ENCODE results near the gene MIGA2. TPM values are rescaled to one million over a fixed set of nuclear protein-coding genes. Genes with fewer than 3 reads are reported as not detected.

The MIGA2 gene
- total RNA-seq, 1 donor: 20.6 TPM

DNA sequence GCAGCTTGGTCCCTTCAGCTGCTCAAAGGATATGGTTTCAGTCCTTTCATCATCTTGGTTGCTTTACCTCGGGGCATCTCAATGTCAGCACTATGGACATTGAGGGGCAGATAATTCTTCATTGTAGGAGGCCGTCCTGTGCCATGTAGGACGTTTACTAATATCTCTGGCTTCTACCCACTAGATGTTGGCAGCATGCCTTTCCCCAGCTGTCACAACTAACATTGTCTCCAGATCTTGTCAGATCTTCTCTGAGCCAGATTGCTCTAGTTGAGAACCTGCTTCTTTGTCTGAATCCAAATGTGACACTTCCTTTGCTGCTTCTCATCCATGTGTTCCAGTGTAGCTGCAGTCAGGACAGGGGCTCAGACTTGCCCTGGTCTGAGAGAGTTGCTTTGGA, 85.1 kb downstream of the MIGA2 start:
- peak; percentile 33 for DNase-seq (ENCODE audit: low read depth)
- TF ChIP-seq, protein P1, sequence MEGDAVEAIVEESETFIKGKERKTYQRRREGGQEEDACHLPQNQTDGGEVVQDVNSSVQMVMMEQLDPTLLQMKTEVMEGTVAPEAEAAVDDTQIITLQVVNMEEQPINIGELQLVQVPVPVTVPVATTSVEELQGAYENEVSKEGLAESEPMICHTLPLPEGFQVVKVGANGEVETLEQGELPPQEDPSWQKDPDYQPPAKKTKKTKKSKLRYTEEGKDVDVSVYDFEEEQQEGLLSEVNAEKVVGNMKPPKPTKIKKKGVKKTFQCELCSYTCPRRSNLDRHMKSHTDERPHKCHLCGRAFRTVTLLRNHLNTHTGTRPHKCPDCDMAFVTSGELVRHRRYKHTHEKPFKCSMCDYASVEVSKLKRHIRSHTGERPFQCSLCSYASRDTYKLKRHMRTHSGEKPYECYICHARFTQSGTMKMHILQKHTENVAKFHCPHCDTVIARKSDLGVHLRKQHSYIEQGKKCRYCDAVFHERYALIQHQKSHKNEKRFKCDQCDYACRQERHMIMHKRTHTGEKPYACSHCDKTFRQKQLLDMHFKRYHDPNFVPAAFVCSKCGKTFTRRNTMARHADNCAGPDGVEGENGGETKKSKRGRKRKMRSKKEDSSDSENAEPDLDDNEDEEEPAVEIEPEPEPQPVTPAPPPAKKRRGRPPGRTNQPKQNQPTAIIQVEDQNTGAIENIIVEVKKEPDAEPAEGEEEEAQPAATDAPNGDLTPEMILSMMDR (IDR thresholded peaks at IDR 0.05; ENCODE audit: insufficient read depth, low read length): no peak
- H3K4me3 ChIP-seq (ENCODE audit: low read depth, low read length): no peak overlapping the region

Other genes with a start within 250 kb of the MIGA2 start
- gene TBC1D13, start 249.4 kb upstream of the MIGA2 start, total RNA-seq (ENCODE audit: low replicate concordance): 21.0 and 24.2 TPM in 2 replicates
- 11.1 and 14.3 TPM in 2 replicates for gene ENDOG, start 218.1 kb upstream of the MIGA2 start, total RNA-seq (ENCODE audit: low replicate concordance)
- gene SPOUT1, start 206.8 kb upstream of the MIGA2 start, total RNA-seq (ENCODE audit: low replicate concordance): 14.9 and 15.0 TPM in 2 replicates
- gene KYAT1, start 154.7 kb upstream of the MIGA2 start, total RNA-seq (ENCODE audit: low replicate concordance): 5.3 and 6.8 TPM in 2 replicates
- 19.6 and 50.6 TPM in 2 replicates for gene LRRC8A, start 154.5 kb upstream of the MIGA2 start, total RNA-seq (ENCODE audit: low replicate concordance)
- gene PHYHD1, start 115.6 kb upstream of the MIGA2 start, total RNA-seq (ENCODE audit: low replicate concordance): 8.5 and 13.1 TPM in 2 replicates
- 17.6 and 27.4 TPM in 2 replicates for gene DOLK, start 89.0 kb upstream of the MIGA2 start, total RNA-seq (ENCODE audit: low replicate concordance)
- gene NUP188, start 88.9 kb upstream of the MIGA2 start, total RNA-seq (ENCODE audit: low replicate concordance): 37.0 and 69.1 TPM in 2 replicates
- gene SH3GLB2, start 8.3 kb upstream of the MIGA2 start, total RNA-seq (ENCODE audit: low replicate concordance): 32.1 and 41.0 TPM in 2 replicates
- gene DOLPP1, start 44.5 kb downstream of the MIGA2 start, total RNA-seq (ENCODE audit: low replicate concordance): 7.8 and 12.4 TPM in 2 replicates
- 21.3 and 66.0 TPM in 2 replicates for gene CRAT, start 74.2 kb downstream of the MIGA2 start, total RNA-seq (ENCODE audit: low replicate concordance)
- gene PTPA, start 74.8 kb downstream of the MIGA2 start, total RNA-seq (ENCODE audit: low replicate concordance): 48.2 and 91.5 TPM in 2 replicates
- gene IER5L, start 141.6 kb downstream of the MIGA2 start, total RNA-seq (ENCODE audit: low replicate concordance): 28.0 and 42.0 TPM in 2 replicates

Data from fibroblast of the aortic adventitia (primary cell).